Astrocyte of the spinal cord (primary cell): ENCODE measurements around the gene ARHGEF7.
"Not testable (repeated sequence)": the region's sequence is repeated elsewhere in the genome, so short reads cannot be mapped to it uniquely, and the experiment has no call there.

Source experiments
- DNase-seq: peaks from one replicate; pipeline ENCODE4 v3.0.0; 2011; ENCODE audit warnings: low read depth, low spot score
- H3K4me3 ChIP-seq: 2 replicates; pipeline ENCODE4 v1.5.1; 2011; ENCODE audit warnings: low read depth, mild to moderate bottlenecking, low read length, moderate library complexity
- CTCF ChIP-seq: IDR thresholded peaks from 2 replicates; pipeline ENCODE4 v1.5.1; 2012; ENCODE audit warnings: low read depth, mild to moderate bottlenecking, low read length, inconsistent platforms
- in situ Hi-C: cut with HindIII; loops from 2 replicates; pipeline ENCODE4 v1.10.0; 2017; ENCODE audit warnings: low sequenced_read_pairs

Gene ARHGEF7

GRCh38 chr13:111076155-111077013, 38.7 kb upstream of the ARHGEF7 start:
- no peak for TF ChIP-seq CTCF
- no peak overlapping the region for H3K4me3 ChIP-seq
- in situ Hi-C loops, result no loop called here
- DNase-seq, result no peak

- DNase-seq, result no peak
- in situ Hi-C loops, result no loop called here
- H3K4me3 ChIP-seq, result no peak overlapping the region
- TF ChIP-seq CTCF, result no peak
These were observed 35.7 kb upstream of the ARHGEF7 start for GRCh38 chr13:111079375-111079774.

- no peak for TF ChIP-seq CTCF
- H3K4me3 ChIP-seq, result no peak overlapping the region
- DNase-seq, result no peak
- in situ Hi-C loops, result no loop called here
These were observed 34.5 kb upstream of the ARHGEF7 start for GRCh38 chr13:111080642-111081041.

- no peak overlapping the region for H3K4me3 ChIP-seq
- in situ Hi-C loops, result no loop called here
- no peak for TF ChIP-seq CTCF
- no peak for DNase-seq
These were observed 32.9 kb upstream of the ARHGEF7 start for GRCh38 chr13:111082240-111082639.

- H3K4me3 ChIP-seq, in situ Hi-C loops, DNase-seq: not testable (repeated sequence)
These were observed 32.3 kb upstream of the ARHGEF7 start for GRCh38 chr13:111082769-111083168.

GRCh38 chr13:111083693-111084092, 31.4 kb upstream of the ARHGEF7 start:
- H3K4me3 ChIP-seq, in situ Hi-C loops, DNase-seq: not testable (repeated sequence)

- no peak overlapping the region for H3K4me3 ChIP-seq
- in situ Hi-C loops, result no loop called here
These were observed 24.9 kb upstream of the ARHGEF7 start for GRCh38 chr13:111090169-111090568.

More at GRCh38 chr13:111090169-111090568, 24.9 kb upstream of the ARHGEF7 start:
- no peak for TF ChIP-seq CTCF
- no peak for DNase-seq
